ENCODE measurements around the gene TMA7. TPM values are rescaled to one million over a fixed set of nuclear protein-coding genes. Genes with fewer than 3 reads are reported as not detected.
A peak's percentile ranks its signal among the peaks of the same experiment; 100 is the strongest.

TMA7 gene
- total and polyA plus RNA-seq, 2 of the 13 experiments (the other 11 are each of a cell fraction or from before 2014, with no cell fraction given) = 100 to 486 TPM

DNA sequence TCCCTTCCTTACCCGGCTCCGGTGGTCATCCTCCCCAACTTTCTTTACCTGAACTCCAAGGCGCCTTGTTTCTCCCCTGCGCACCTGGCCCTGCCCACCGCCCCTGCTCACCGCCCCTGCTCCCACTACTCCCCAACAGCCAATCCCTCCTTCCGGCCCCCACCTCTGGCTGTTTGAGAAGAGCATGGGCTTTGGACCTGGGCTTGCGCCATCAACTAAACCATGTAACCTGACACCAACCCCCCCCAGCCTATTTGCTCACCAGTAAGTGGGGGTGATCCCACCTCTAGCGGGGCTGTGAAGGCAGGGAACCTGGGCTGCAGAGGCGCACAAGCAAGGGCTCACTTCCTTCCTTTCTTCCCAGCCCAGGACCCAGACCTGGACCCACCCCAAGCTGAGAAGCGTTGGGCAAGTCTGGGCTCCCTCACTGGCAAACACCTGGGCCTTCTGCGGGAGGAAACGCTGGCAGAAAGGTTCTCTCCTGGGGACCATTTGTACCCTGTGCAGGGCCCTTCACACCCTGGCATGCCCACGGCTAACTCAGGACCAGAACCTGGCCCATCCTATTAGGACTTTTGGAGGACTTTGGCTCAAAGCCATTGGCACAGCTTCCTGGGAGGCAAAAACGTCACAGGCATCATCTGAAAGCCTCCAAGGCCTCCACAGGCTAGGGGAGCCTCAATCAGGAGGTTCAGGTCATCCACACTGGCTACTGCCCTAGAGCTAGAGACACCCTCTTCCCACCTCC, 9.9 kb upstream of the TMA7 start, which contains the start of gene PLXNB1 (continued):
- TF ChIP-seq, protein P1, sequence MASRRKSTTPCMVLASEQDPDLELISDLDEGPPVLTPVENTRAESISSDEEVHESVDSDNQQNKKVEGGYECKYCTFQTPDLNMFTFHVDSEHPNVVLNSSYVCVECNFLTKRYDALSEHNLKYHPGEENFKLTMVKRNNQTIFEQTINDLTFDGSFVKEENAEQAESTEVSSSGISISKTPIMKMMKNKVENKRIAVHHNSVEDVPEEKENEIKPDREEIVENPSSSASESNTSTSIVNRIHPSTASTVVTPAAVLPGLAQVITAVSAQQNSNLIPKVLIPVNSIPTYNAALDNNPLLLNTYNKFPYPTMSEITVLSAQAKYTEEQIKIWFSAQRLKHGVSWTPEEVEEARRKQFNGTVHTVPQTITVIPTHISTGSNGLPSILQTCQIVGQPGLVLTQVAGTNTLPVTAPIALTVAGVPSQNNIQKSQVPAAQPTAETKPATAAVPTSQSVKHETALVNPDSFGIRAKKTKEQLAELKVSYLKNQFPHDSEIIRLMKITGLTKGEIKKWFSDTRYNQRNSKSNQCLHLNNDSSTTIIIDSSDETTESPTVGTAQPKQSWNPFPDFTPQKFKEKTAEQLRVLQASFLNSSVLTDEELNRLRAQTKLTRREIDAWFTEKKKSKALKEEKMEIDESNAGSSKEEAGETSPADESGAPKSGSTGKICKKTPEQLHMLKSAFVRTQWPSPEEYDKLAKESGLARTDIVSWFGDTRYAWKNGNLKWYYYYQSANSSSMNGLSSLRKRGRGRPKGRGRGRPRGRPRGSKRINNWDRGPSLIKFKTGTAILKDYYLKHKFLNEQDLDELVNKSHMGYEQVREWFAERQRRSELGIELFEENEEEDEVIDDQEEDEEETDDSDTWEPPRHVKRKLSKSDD (CRISPR knock-in tag; IDR thresholded peaks at IDR 0.05; ENCODE audit: low read depth) = no peak
- TF ChIP-seq, protein P2, sequence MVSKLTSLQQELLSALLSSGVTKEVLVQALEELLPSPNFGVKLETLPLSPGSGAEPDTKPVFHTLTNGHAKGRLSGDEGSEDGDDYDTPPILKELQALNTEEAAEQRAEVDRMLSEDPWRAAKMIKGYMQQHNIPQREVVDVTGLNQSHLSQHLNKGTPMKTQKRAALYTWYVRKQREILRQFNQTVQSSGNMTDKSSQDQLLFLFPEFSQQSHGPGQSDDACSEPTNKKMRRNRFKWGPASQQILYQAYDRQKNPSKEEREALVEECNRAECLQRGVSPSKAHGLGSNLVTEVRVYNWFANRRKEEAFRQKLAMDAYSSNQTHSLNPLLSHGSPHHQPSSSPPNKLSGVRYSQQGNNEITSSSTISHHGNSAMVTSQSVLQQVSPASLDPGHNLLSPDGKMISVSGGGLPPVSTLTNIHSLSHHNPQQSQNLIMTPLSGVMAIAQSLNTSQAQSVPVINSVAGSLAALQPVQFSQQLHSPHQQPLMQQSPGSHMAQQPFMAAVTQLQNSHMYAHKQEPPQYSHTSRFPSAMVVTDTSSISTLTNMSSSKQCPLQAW (CRISPR knock-in tag; IDR thresholded peaks at IDR 0.05) = peak; percentile 99
- TF ChIP-seq SSRP1 (CRISPR knock-in tag; IDR thresholded peaks at IDR 0.05) (no peak), ZNF672 (CRISPR knock-in tag; IDR thresholded peaks at IDR 0.05) (no peak), NCOR1 (IDR thresholded peaks at IDR 0.05; ENCODE audit: borderline replicate concordance, low read length) (peak; percentile 93), RARA (CRISPR knock-in tag; IDR thresholded peaks at IDR 0.05) (peak; percentile 85), ATF1 (CRISPR knock-in tag; IDR thresholded peaks at IDR 0.05) (no peak), NFE2L2 (IDR thresholded peaks at IDR 0.05; ENCODE audit: low read length) (no peak)
- TF ChIP-seq, protein P3, sequence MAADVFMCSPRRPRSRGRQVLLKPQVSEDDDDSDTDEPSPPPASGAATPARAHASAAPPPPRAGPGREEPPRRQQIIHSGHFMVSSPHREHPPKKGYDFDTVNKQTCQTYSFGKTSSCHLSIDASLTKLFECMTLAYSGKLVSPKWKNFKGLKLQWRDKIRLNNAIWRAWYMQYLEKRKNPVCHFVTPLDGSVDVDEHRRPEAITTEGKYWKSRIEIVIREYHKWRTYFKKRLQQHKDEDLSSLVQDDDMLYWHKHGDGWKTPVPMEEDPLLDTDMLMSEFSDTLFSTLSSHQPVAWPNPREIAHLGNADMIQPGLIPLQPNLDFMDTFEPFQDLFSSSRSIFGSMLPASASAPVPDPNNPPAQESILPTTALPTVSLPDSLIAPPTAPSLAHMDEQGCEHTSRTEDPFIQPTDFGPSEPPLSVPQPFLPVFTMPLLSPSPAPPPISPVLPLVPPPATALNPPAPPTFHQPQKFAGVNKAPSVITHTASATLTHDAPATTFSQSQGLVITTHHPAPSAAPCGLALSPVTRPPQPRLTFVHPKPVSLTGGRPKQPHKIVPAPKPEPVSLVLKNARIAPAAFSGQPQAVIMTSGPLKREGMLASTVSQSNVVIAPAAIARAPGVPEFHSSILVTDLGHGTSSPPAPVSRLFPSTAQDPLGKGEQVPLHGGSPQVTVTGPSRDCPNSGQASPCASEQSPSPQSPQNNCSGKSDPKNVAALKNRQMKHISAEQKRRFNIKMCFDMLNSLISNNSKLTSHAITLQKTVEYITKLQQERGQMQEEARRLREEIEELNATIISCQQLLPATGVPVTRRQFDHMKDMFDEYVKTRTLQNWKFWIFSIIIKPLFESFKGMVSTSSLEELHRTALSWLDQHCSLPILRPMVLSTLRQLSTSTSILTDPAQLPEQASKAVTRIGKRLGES (CRISPR knock-in tag; IDR thresholded peaks at IDR 0.05; ENCODE audit: borderline replicate concordance) = no peak
- TF ChIP-seq, protein P4, sequence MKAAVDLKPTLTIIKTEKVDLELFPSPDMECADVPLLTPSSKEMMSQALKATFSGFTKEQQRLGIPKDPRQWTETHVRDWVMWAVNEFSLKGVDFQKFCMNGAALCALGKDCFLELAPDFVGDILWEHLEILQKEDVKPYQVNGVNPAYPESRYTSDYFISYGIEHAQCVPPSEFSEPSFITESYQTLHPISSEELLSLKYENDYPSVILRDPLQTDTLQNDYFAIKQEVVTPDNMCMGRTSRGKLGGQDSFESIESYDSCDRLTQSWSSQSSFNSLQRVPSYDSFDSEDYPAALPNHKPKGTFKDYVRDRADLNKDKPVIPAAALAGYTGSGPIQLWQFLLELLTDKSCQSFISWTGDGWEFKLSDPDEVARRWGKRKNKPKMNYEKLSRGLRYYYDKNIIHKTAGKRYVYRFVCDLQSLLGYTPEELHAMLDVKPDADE (CRISPR knock-in tag; IDR thresholded peaks at IDR 0.05) = no peak
- TF ChIP-seq, protein P5, sequence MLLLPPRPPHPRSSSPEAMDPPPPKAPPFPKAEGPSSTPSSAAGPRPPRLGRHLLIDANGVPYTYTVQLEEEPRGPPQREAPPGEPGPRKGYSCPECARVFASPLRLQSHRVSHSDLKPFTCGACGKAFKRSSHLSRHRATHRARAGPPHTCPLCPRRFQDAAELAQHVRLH (CRISPR knock-in tag; IDR thresholded peaks at IDR 0.05; ENCODE audit: borderline replicate concordance, low read depth) = 0 out of 2 replicates have a peak, but pooled peaks have one; percentile 22
- TF ChIP-seq, protein P6, sequence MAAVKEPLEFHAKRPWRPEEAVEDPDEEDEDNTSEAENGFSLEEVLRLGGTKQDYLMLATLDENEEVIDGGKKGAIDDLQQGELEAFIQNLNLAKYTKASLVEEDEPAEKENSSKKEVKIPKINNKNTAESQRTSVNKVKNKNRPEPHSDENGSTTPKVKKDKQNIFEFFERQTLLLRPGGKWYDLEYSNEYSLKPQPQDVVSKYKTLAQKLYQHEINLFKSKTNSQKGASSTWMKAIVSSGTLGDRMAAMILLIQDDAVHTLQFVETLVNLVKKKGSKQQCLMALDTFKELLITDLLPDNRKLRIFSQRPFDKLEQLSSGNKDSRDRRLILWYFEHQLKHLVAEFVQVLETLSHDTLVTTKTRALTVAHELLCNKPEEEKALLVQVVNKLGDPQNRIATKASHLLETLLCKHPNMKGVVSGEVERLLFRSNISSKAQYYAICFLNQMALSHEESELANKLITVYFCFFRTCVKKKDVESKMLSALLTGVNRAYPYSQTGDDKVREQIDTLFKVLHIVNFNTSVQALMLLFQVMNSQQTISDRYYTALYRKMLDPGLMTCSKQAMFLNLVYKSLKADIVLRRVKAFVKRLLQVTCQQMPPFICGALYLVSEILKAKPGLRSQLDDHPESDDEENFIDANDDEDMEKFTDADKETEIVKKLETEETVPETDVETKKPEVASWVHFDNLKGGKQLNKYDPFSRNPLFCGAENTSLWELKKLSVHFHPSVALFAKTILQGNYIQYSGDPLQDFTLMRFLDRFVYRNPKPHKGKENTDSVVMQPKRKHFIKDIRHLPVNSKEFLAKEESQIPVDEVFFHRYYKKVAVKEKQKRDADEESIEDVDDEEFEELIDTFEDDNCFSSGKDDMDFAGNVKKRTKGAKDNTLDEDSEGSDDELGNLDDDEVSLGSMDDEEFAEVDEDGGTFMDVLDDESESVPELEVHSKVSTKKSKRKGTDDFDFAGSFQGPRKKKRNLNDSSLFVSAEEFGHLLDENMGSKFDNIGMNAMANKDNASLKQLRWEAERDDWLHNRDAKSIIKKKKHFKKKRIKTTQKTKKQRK (IDR thresholded peaks at IDR 0.05; ENCODE audit: low read length) = no peak
- TF ChIP-seq, protein P7, sequence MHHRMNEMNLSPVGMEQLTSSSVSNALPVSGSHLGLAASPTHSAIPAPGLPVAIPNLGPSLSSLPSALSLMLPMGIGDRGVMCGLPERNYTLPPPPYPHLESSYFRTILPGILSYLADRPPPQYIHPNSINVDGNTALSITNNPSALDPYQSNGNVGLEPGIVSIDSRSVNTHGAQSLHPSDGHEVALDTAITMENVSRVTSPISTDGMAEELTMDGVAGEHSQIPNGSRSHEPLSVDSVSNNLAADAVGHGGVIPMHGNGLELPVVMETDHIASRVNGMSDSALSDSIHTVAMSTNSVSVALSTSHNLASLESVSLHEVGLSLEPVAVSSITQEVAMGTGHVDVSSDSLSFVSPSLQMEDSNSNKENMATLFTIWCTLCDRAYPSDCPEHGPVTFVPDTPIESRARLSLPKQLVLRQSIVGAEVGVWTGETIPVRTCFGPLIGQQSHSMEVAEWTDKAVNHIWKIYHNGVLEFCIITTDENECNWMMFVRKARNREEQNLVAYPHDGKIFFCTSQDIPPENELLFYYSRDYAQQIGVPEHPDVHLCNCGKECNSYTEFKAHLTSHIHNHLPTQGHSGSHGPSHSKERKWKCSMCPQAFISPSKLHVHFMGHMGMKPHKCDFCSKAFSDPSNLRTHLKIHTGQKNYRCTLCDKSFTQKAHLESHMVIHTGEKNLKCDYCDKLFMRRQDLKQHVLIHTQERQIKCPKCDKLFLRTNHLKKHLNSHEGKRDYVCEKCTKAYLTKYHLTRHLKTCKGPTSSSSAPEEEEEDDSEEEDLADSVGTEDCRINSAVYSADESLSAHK (CRISPR knock-in tag; IDR thresholded peaks at IDR 0.05; ENCODE audit: borderline replicate concordance) = no peak
